ENCODE data around the gene INHBB.
"Not testable (repeated sequence)": the region's sequence is repeated elsewhere in the genome, so short reads cannot be mapped to it uniquely, and the experiment has no call there.

The INHBB gene

GRCh38 chr2:120303177-120303576, 42.8 kb upstream of the INHBB start:
- no peak for TF ChIP-seq CTCF (IDR thresholded peaks at IDR 0.05; ENCODE audit: insufficient read depth, missing control alignments)
- no peak for FAIRE-seq

GRCh38 chr2:120305296-120305695, 40.6 kb upstream of the INHBB start:
- TF ChIP-seq CTCF (IDR thresholded peaks at IDR 0.05; ENCODE audit: insufficient read depth, missing control alignments) = peak; percentile 30
- no peak for FAIRE-seq
- no peak for DNase-seq (ENCODE audit: insufficient read length, low spot score)

More at GRCh38 chr2:120303177-120303576, 42.8 kb upstream of the INHBB start:
- DNase-seq (ENCODE audit: insufficient read length, low spot score) = no peak

GRCh38 chr2:120305937-120306490, 39.9 kb upstream of the INHBB start:
- FAIRE-seq (no peak), DNase-seq (ENCODE audit: insufficient read length, low spot score) (no peak)
- no peak for TF ChIP-seq CTCF (IDR thresholded peaks at IDR 0.05; ENCODE audit: insufficient read depth, missing control alignments)

GRCh38 chr2:120307482-120307881, 38.5 kb upstream of the INHBB start:
- no peak for DNase-seq (ENCODE audit: insufficient read length, low spot score)
- no peak for TF ChIP-seq CTCF (IDR thresholded peaks at IDR 0.05; ENCODE audit: insufficient read depth, missing control alignments)
- FAIRE-seq = no peak

- no peak for FAIRE-seq
- TF ChIP-seq CTCF (IDR thresholded peaks at IDR 0.05; ENCODE audit: insufficient read depth, missing control alignments) = no peak
- no peak for DNase-seq (ENCODE audit: insufficient read length, low spot score)
Observed at GRCh38 chr2:120308038-120308910, 37.7 kb upstream of the INHBB start.

- FAIRE-seq (no peak), DNase-seq (ENCODE audit: insufficient read length, low spot score) (no peak)
- TF ChIP-seq CTCF (IDR thresholded peaks at IDR 0.05; ENCODE audit: insufficient read depth, missing control alignments) = no peak
Observed at GRCh38 chr2:120310136-120310535, 35.8 kb upstream of the INHBB start.

- not testable (repeated sequence) for FAIRE-seq; DNase-seq (ENCODE audit: insufficient read length, low spot score)
Observed at GRCh38 chr2:120310841-120311240, 35.1 kb upstream of the INHBB start.

Measured in D721Med (cell line).